GM21576 (cell line): Measurements from ENCODE around the gene YTHDF1.
A peak's percentile ranks its signal among the peaks of the same experiment; 100 is the strongest.
"Not testable (repeated sequence)": the region's sequence is repeated elsewhere in the genome, so short reads cannot be mapped to it uniquely, and the experiment has no call there.

Experiments
- ATAC-seq: cut with Tn5 transposase; IDR thresholded peaks from one replicate; pipeline ENCODE4 v1.9.1; 2021; ENCODE audit warnings: mild to moderate bottlenecking, moderate library complexity; ENCODE audit not compliant: unreplicated experiment

Gene YTHDF1

GRCh38 chr20:63228806-63229205 lies 12.9 kb upstream of the YTHDF1 start:
- ATAC-seq: no peak

DNA sequence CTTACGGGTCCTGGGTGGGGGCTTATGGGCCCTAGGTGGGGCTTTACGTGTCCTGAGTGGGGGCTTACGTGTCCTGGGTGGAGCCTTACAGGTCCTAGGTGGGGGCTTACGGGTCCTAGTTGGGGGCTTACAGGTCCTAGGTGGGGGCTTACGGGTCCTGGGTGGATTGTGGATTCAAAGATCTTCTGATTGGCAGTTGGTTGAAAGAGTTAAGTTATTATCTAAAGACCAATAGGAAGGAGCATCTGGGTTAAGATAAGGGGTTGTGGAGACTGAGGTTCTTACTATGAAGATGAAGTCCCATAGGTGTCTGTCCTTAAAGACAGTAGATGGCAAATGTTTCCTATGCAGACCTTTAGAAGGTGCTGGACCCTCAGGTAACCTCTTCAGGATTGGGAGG lies 11.3 kb upstream of the YTHDF1 start:
- no peak for ATAC-seq

DNA sequence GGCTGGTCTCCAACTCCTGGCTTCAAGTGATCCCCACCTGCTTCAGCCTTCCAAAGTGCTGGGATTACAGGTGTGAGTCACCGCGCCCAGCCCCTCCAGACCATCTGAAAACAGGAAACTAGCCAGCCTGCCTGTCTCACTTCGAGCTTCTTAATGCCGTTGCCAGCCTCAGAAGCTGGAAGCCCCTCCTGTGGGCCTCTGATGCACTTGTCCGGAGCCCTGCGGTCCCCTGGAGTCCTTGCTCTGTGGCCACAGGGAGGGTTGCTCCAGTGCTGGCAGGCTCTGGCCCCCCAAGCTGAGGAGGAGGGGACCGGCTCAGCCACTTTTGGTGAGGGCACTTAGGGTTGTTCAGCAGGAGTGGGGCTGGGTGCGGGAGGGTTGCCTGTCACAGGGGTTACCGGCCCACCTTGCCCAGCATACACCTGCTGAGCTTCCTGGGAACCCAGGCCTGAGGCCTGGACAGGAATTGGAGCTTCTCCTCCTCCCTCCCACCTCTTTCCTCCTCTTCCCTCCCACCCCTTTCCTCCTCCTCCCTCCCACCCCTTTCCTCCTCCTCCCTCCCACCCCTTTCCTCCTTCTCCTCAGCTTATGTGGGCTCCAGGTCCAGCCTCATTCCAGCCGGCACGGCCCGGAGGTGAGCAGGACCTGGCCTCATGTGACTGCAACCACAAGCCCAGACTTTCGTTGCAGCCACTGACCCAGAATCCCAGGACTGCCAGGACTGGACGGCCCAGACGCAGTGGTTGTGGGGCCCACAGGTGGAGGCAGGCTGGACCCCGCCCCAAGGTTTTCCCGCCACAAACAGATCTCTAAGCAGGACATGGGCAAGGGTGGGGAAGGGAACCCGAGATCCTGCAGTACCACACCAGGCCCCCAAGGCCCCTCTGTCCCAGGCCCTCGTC lies 10.4 kb upstream of the YTHDF1 start:
- no peak for ATAC-seq

DNA sequence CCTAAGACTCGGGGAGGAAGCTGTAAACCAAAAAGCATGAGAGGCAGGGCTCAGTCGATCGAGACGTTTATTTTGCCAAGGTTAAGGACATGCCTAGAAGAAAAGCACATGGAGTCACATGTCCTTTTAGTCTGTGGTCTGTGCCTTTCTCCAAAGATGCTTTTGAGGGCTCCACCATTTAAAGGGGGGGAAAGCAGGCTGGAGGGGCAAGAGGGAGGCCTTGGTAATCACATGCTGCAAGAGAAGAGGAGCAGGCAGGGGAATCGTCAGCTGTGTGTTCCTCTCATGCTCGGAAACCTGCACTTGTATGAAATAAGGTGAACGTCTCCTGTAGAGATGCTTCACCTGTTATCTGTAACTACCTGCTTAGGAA lies 9.1 kb upstream of the YTHDF1 start:
- ATAC-seq: no peak

DNA sequence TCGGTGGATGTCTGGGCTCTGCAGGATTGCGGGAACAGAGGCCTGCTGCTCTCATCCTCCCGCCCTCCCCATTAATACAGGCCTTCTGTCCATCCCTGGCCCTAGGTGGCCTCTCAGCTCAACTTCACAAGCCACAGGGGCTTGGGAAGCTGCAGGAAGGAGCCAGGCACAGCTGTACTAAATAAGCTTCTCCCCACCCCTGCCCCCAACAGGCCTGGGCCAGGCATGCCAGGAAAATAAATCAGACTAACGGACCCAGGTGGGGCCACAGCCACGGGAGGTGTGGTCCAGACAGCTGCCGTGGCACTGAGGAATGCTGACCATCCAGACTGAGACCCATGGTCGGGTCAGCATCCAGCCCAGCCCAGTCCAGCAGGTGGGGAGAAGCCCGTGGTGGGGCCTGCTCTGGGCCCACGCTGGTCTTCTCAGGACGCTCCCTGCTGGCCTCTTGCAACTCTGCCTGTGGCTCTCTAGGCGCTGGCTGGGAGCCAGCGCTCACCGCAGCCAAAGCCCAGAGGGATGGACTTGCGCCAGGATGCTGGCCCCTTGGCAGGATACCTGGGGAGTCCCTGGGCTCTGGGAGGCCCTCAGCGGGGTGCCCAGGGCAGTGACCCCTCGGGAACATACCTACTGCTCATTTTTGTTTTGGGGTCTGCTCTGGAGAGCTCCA lies 8.6 kb upstream of the YTHDF1 start:
- ATAC-seq: no peak

- no peak for ATAC-seq
Measured at GRCh38 chr20:63223826-63224207, 7.9 kb upstream of the YTHDF1 start.

- no peak for ATAC-seq
Measured at GRCh38 chr20:63223121-63223825, 7.3 kb upstream of the YTHDF1 start.

DNA sequence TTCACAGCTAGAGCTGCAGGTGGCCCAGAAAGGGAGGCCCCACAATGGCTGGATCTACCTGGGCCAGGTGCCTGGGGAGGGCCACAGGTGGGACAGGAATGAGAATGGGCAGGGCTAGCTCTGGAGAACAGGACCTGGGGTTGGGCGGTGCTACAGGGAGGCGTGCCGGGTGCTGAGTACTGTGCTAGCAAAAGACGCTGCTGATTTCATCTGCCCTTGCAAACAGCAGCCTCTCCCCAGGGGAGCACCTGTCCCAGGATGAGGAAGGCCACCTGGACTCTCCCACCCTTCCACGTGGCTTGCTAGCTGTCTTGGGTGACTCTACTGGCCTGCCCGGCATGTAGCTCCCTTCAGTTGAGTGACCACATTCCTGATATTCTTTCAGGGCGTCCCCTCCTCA lies 6.6 kb upstream of the YTHDF1 start:
- ATAC-seq: no peak

GRCh38 chr20:63221400-63222053 lies 5.6 kb upstream of the YTHDF1 start:
- ATAC-seq: not testable (repeated sequence)

GRCh38 chr20:63220696-63221399 lies 4.9 kb upstream of the YTHDF1 start:
- ATAC-seq: no peak

GRCh38 chr20:63219866-63220521 lies 4.1 kb upstream of the YTHDF1 start:
- no peak for ATAC-seq

DNA sequence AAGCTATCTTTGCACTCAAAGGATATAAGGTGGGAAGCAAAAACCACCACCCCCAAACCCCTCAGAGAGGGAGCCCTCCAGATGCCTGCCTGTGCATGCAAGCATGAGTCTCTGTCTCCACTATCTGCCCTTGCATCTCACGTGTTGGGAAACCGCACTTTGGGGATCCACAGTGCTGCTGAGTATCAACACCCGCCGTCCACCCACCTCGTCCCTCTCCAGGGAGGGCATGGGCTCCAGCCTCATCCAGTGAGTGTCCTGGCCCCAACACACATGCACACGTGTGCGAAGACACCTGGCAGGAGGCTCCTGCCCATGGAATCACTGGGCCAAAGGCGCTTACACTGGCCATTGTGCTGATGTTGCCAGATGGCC lies 3.5 kb upstream of the YTHDF1 start:
- no peak for ATAC-seq

DNA sequence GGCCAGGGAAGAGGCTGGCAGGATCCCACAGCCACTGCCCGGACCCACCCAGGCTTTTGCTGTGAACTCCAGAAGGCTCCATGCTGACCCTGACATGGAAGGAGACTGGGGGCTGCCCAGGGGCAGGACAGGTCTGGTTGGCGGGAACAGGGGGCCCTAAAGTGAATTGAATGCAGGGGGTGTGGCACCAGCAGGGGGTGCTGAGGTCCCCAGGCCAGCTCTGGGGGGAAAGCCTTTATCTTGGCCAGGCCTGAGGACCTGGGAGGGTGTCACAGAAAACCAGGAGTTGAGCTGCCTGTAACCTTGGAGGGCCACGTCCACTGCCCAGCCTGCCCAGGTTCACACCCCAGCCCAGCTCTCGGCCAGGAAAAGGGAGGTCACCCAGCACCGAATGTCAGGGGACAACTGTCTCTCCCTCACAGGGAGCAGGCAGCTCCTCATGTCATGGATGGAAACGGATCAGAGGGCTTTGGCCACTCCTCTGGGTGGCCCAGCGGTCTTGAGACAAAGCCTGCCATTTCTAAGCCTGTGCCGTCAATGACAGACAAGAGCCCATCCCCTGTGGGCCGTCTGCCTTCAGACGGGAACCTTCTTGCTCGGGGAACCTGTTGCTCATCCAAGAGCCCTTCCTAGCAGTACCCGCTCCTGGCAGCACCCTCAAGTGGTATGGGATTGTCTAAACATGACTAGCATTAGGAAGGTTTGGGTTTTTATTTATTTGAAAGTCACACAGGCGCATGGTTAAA lies 2.9 kb upstream of the YTHDF1 start:
- no peak for ATAC-seq

DNA sequence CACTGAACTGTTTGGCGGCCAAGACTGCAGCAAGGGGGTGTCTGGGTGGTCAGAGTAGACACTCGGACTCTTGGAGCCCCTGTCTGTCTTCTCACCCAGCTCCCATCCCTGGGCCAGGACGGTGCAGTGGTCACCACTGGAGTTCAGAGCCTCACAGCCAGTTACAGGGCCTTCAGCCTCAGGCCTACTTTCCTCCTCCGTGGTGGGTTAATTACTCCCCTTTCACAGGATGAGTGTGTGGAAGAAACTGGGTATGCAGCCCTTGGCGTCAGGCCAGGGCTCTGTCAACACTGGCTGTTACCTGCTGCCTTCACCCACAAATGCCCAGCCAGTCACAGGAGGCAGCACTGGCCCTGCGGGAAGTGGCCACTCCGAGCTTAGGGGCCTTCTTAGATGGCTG lies 1.8 kb upstream of the YTHDF1 start:
- ATAC-seq: no peak

DNA sequence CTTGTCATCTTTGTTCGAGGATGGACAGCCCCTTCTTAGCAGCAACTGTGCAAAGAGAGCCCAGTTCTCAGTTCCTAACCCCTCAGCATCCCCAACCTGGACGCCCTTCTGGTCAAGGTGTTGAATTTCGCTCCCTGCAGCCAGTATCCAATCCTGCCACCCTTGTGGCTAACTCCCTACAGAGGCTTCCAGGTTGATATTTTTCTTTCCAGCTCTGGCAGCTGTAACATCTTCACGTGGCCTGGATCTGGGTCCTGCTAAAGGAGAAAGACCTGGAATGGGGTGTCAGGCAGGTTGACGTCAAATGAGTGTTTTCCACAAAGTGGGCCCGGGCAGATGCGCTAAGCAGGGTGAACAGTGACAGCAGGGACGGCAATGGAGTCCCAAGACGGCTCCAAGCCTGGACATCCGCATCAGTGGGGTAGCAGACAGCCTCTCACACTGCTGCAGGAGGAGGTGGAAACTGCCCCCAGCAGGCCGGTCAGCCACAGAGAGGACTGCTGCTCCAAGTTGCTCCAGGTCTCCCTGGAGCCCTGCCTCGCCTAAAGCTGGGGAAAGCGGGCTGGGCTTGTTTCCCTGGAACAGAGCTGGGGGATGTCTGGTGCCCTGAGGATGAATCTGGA lies 1.0 kb upstream of the YTHDF1 start:
- no peak for ATAC-seq

DNA sequence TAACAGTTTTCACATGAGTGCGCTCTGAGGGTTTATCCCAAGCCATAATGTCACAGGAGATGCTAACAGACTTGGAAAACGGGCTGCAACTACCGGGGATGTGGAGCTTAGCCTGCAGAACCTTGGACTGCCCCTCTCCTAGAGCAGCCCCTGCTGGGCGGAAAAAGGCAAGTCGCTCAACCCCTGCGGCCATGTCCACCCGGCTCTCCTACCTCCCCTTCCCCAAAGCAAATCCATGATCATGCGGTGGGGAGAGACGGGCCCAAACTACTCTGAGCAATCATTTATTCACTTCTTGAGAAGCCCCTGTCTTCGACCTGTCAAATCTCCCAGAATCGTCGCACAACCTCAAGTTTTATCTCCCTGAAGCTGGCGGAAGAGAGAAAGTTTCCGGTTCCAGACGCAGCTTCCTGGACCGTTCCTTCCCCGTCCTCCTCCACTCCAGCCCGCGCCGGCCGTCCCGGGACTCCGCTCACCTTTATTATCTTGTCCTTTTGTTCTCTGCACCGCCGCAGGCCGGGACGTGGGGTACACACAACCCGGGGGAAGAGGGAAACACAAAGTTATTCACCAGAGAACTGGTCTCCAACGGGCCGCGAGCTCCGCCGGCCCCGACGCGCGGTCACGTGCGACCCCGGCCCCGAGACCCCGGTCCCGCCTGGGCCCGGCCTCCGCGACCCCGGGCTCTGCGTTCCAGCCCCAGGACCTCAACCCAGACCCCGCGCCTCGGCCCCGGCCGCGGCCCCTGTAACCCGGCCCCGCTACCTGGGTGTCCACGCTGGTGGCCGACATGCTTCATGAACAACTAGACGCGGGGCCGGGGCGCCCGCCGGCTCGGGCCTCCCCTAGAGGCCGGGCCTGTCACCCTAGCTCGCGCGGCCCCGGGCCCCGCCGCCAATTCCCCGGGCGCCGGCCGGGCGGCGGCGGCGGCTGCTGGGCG lies 560 bp downstream of the YTHDF1 start:
- peak; percentile 27 for ATAC-seq

DNA sequence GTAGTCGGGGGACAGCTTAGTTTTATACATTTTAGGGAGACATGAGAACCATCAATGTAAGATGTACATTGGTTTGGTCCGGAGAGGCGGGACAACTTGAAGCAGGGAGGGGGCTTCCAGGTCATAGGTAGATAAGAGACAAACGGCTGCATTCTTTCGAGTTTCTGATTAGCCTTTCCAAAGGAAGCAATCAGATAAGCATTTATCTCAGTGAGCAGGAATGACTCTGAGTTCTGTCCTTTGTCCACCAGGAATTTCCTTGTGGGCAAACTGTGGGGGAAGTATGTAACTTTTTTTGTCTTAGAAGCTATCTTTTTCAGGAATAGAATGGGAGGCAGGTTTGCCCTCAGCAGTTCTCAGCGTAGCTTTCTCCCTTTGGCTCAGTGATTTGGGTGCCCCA lies 1.4 kb downstream of the YTHDF1 start:
- ATAC-seq: no peak

DNA sequence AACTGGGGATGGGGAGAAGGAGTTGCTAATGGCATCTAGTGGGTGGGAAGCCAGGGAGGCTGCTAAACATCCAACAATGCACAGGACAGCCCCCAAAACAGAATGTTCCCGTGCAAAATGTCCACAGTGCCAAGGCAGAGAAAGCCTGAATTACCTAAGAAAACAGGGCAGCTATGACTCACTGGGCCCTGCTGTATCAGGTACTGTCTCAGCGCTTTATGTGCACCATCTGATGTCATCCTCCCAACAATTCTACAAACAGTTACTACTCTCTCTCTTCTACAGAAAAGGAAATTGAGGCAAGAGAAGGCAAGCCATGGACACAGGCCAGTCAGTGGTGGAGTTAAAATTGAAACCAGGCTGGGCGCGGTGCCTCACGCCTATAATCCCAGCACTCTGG lies 3.1 kb downstream of the YTHDF1 start:
- no peak for ATAC-seq
